H1 (cell line): Measurements from ENCODE around the gene GFY. TPM values are rescaled to one million over a fixed set of nuclear protein-coding genes. Genes with fewer than 3 reads are reported as not detected.

Experiments used
- CTCF ChIA-PET: fragments of 300-600 bp; sonication (Branson Sonifier 250); formaldehyde crosslinking; loops from one replicate; lab custom pipeline; 2021; ENCODE audit not compliant: partially characterized antibody; lab: Charles Lee
- POLR2A ChIA-PET: fragments of 300-600 bp; sonication (Branson Sonifier 250); formaldehyde crosslinking; loops from one replicate; lab custom pipeline; 2021; ENCODE audit warnings: inconsistent platforms; ENCODE audit not compliant: partially characterized antibody; lab: Charles Lee
- DNase-seq, 2 experiments: peaks; one replicate each; pipeline versions ENCODE4 v3.0.0 to v3.0.0-alpha.2; 2010 to 2022; ENCODE audit warnings: low spot score in 2 of 2, low read depth in 1 of 2, mixed read lengths in 1 of 2
- FAIRE-seq: peaks from 2 replicates; lab custom pipeline; 2011; peaks lifted over from hg19 to GRCh38; lab: Jason Lieb, UNC
- H2AFZ ChIP-seq: 2 replicates; pipeline ENCODE4 v1.8.1; 2012; ENCODE audit warnings: low read length, inconsistent platforms
- H2AK5ac ChIP-seq: 2 replicates; pipeline ENCODE4 v1.6.1; 2013; ENCODE audit warnings: low read depth, low read length
- H2BK120ac ChIP-seq: replicated peaks from 2 replicates; pipeline ENCODE3; 2013; ENCODE audit warnings: low read depth, low read length, inconsistent platforms
- H2BK12ac ChIP-seq: 2 replicates; pipeline ENCODE4 v1.6.1; 2013; ENCODE audit warnings: low read depth, low read length
- H2BK15ac ChIP-seq: 2 replicates; pipeline ENCODE4 v1.6.1; 2013; ENCODE audit warnings: low read length
- H2BK20ac ChIP-seq: 2 replicates; pipeline ENCODE4 v1.6.1; 2013; ENCODE audit warnings: low read length
- H2BK5ac ChIP-seq: 2 replicates; pipeline ENCODE4 v1.6.1; 2013; ENCODE audit warnings: low read depth, low read length
- H3K14ac ChIP-seq: 2 replicates; pipeline ENCODE4 v1.6.1; 2013; ENCODE audit warnings: inconsistent platforms; ENCODE audit not compliant: insufficient read length
- H3K18ac ChIP-seq: 2 replicates; pipeline ENCODE4 v1.6.1; 2013; ENCODE audit warnings: low read length; ENCODE audit errors: extremely low read depth
- H3K23ac ChIP-seq: 2 replicates; pipeline ENCODE4 v1.6.1; 2013; ENCODE audit warnings: inconsistent platforms; ENCODE audit not compliant: insufficient read length
- H3K23me2 ChIP-seq: 2 replicates; pipeline ENCODE4 v1.6.1; 2013; ENCODE audit warnings: low read depth, low read length
- H3K27ac ChIP-seq: 2 replicates; pipeline ENCODE4 v1.6.1; 2011; ENCODE audit warnings: low read depth, low read length, inconsistent platforms
- H3K27me3 ChIP-seq, 4 experiments: replicated peaks in 1 of 4; 1 replicate in 1 of 4; 2 replicates in 3 of 4; pipeline versions ENCODE4 v1.6.1 to v1.8.1; 2011 to 2013; ENCODE audit warnings: low read length in 3 of 4, mild to moderate bottlenecking in 3 of 4, inconsistent platforms in 2 of 4, mixed read lengths in 2 of 4, moderate library complexity in 1 of 4; ENCODE audit not compliant: control insufficient read depth in 3 of 4, insufficient read depth in 3 of 4; ENCODE audit errors: extremely low read depth in 1 of 4
- H3K36me3 ChIP-seq, 4 experiments: 2 replicates each; pipeline versions ENCODE4 v1.6.1 to v1.8.1; 2011 to 2013; ENCODE audit warnings: mild to moderate bottlenecking in 4 of 4, low read length in 3 of 4, moderate library complexity in 2 of 4, control low read depth in 1 of 4, inconsistent platforms in 1 of 4; ENCODE audit not compliant: insufficient read depth in 4 of 4, control insufficient read depth in 2 of 4
- H3K4ac ChIP-seq: replicated peaks from 2 replicates; pipeline ENCODE3; 2013; ENCODE audit warnings: low read length, low read depth, mixed read lengths, inconsistent platforms; ENCODE audit not compliant: insufficient read length
- H3K4me1 ChIP-seq, 4 experiments: replicated peaks in 1 of 4; 1 replicate in 1 of 4; 2 replicates in 3 of 4; pipeline versions ENCODE4 v1.6.1 to v1.8.1; 2011 to 2013; ENCODE audit warnings: low read length in 3 of 4, inconsistent platforms in 2 of 4, mixed read lengths in 1 of 4; ENCODE audit not compliant: insufficient read depth in 4 of 4, control insufficient read depth in 3 of 4
- H3K4me2 ChIP-seq, 2 experiments: 2 replicates each; pipeline versions ENCODE4 v1.6.1 to v1.8.1; 2011 to 2013; ENCODE audit warnings: low read depth in 2 of 2, low read length in 2 of 2, control low read depth in 1 of 2, inconsistent platforms in 1 of 2, mild to moderate bottlenecking in 1 of 2; ENCODE audit not compliant: insufficient read depth in 1 of 2
- H3K4me3 ChIP-seq, 4 experiments: fragments of 200-600, 300-600 bp in 1 of 4; sonication (generic), shearing (Covaris generic), sonication (Bioruptor Twin) in 1 of 4; 2 replicates each; pipeline versions ENCODE4 v1.5.1 to v1.8.1; 2011 to 2016; ENCODE audit warnings: low read length in 4 of 4, low read depth in 3 of 4, control low read depth in 2 of 4, inconsistent platforms in 2 of 4, mild to moderate bottlenecking in 2 of 4, mixed read lengths in 1 of 4, moderate library complexity in 1 of 4; ENCODE audit not compliant: insufficient read depth in 2 of 4; ENCODE audit errors: extremely low read depth in 1 of 4
- H3K56ac ChIP-seq: replicated peaks from 2 replicates; pipeline ENCODE3; 2013; ENCODE audit warnings: low read depth, mild to moderate bottlenecking, mixed read lengths, low read length, inconsistent platforms; ENCODE audit not compliant: insufficient read length
- H3K79me1 ChIP-seq: 2 replicates; pipeline ENCODE4 v1.6.1; 2013; ENCODE audit warnings: low read depth, low read length, control low read depth
- H3K79me2 ChIP-seq, 2 experiments: 2 replicates each; pipeline versions ENCODE4 v1.6.1 to v1.8.1; 2012 to 2013; ENCODE audit warnings: low read length in 2 of 2, mild to moderate bottlenecking in 2 of 2, inconsistent platforms in 1 of 2; ENCODE audit not compliant: insufficient read depth in 2 of 2, control insufficient read depth in 1 of 2
- H3K9ac ChIP-seq, 4 experiments: replicated peaks in 1 of 4; 1 replicate in 1 of 4; 2 replicates in 3 of 4; pipeline versions ENCODE4 v1.6.1 to v1.8.1; 2011 to 2013; ENCODE audit warnings: low read depth in 3 of 4, low read length in 3 of 4, control low read depth in 2 of 4, mild to moderate bottlenecking in 2 of 4, moderate library complexity in 2 of 4, inconsistent platforms in 1 of 4; ENCODE audit errors: extremely low read depth in 1 of 4
- H3K9me3 ChIP-seq, 2 experiments: 2 replicates each; pipeline versions ENCODE4 v1.6.1 to v1.8.1; 2012 to 2013; ENCODE audit warnings: mild to moderate bottlenecking in 2 of 2, moderate library complexity in 2 of 2, control low read depth in 1 of 2, inconsistent platforms in 1 of 2, low read depth in 1 of 2, low read length in 1 of 2, mixed read lengths in 1 of 2; ENCODE audit not compliant: insufficient read depth in 2 of 2
- H4K20me1 ChIP-seq, 2 experiments: replicated peaks in 1 of 2; 2 replicates each; pipeline versions ENCODE3 to v1.8.1; 2011 to 2013; ENCODE audit warnings: inconsistent platforms in 2 of 2, low read length in 2 of 2, mild to moderate bottlenecking in 1 of 2; ENCODE audit not compliant: insufficient read depth in 2 of 2, control insufficient read depth in 1 of 2
- H4K5ac ChIP-seq: 2 replicates; pipeline ENCODE4 v1.6.1; 2013; ENCODE audit warnings: low read length, low read depth, mixed read lengths, inconsistent platforms; ENCODE audit not compliant: insufficient read length
- H4K8ac ChIP-seq: 2 replicates; pipeline ENCODE4 v1.8.0; 2013; ENCODE audit warnings: mild to moderate bottlenecking, moderate library complexity, low read length, inconsistent platforms; ENCODE audit not compliant: insufficient read depth; ENCODE audit errors: extremely low read depth
- H4K91ac ChIP-seq: replicated peaks from 2 replicates; pipeline ENCODE3; 2013; ENCODE audit warnings: low read length, mixed read lengths, inconsistent platforms; ENCODE audit not compliant: insufficient read length
- TEAD4 ChIP-seq: IDR thresholded peaks from 2 replicates; pipeline ENCODE4 v1.6.1; 2012; ENCODE audit warnings: low read depth, low read length, inconsistent platforms, mixed read lengths
- WGBS, 2 experiments: shearing (Covaris generic) in 1 of 2; methylation state at CpG; one replicate each; pipeline versions ENCODE4 v1.1.6 to v1.1.7; 2013 to 2015; ENCODE audit warnings: low lambda C conversion rate in 2 of 2, mixed read lengths in 2 of 2, inconsistent platforms in 1 of 2, low coverage in 1 of 2, missing lambda C conversion rate in 1 of 2; ENCODE audit not compliant: insufficient replicate concordance in 2 of 2, insufficient coverage in 1 of 2, insufficient read length in 1 of 2; ENCODE audit errors: extremely low coverage in 1 of 2, missing lambda C conversion rate in 1 of 2; 5-methylcytosine and 5-hydroxymethylcytosine counted together
- polyA plus RNA-seq, 7 experiments: library from polyadenylated mRNA; depleted of rRNA in 3 of 7; stranded (reverse) in 5 of 7; unstranded in 2 of 7; fragments of >200 nt in 5 of 7; fragments of 200-250 nt in 2 of 7; gene quantifications; 1 replicate in 5 of 7; 2 replicates in 1 of 7; 4 replicates in 1 of 7; pipeline versions ENCODE4 v1.2.1 to v1.2.3, GENCODE V29; 2011 to 2013; ENCODE audit warnings: missing spikeins in 2 of 7, mixed read lengths in 2 of 7
- total RNA-seq: library from RNA; stranded (reverse); fragmentation: NEBNext Ultra II Directional; extraction: Animal tissue kit (Norgen Biotek cat#: 25700); gene quantifications from 2 replicates; pipeline ENCODE4 v1.2.1, GENCODE V29; 2021
- TF ChIP-seq, protein P1 (sequence below): IDR thresholded peaks from 2 replicates; pipeline ENCODE4 v1.6.1; 2012; ENCODE audit warnings: inconsistent platforms
- TF ChIP-seq, protein P2 (sequence below): IDR thresholded peaks from 2 replicates; pipeline ENCODE4 v1.6.1; 2011; ENCODE audit warnings: low read depth, mild to moderate bottlenecking, low read length; ENCODE audit not compliant: insufficient read depth

The GFY gene
- total and polyA plus RNA-seq, 2 of the 8 experiments (the other 6 are each of a cell fraction or from before 2014, with no cell fraction given), result 0.68 to 0.93 TPM

DNA sequence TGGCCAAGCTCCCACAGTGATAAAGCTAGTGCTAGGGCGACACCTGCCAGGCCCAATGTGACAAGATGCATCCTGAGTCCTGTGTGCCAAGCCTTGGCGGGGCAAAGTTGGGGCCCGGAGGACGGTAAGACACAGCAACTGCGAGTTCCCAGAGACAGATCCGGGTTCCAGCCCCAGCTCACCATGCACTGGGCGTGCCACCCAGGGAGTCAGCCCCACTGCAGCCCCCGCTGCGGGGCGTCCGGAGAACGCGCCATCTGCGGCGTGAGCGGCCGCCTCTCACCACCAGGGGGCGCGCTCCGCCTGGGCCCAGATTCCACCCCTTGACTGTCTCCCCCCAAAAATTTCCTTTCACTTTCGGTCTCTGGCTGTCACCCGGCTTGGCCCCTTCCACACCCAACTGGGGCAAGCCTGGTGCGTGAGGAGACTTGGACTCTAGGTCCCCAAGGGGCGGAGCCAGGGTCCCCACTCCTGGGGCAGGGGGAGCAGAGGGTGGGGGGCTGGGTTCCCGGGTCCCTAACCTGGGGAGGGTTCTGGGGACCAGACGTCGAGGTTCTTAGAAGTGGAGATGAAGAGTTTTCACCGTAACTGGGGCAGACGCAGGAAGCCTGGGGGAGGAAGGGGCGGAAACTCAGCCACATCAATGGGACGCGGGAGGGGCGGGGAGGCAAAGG is 48.8 kb downstream of the GFY start, which contains the start of gene FLT3LG:
TSS of gene FLT3LG (plus strand) at position 348 of the 674 bp plus-strand sequence. CDS start 425 bp downstream, outside the sequence.
- CTCF ChIA-PET, result interaction anchor here (0.7 to 3.5 kb wide), 13 partner anchors 8 to 165 kb away, joined by 3 to 28 read pairs (median 6); partner anchors contain the start of gene ALDH16A1
- 12% methylated on average over 21 of the region's 33 CpGs; no CpG with 5 or more reads in 1 of the 2 experiments for whole genome bisulfite sequencing, 2 experiments
- no peak for FAIRE-seq
- TF ChIP-seq, protein P1, sequence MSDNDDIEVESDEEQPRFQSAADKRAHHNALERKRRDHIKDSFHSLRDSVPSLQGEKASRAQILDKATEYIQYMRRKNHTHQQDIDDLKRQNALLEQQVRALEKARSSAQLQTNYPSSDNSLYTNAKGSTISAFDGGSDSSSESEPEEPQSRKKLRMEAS, result peak; percentile 60; the same call in 1 of the 2 replicates
- peak; percentile 73 for TF ChIP-seq TEAD4
- TF ChIP-seq, protein P2, sequence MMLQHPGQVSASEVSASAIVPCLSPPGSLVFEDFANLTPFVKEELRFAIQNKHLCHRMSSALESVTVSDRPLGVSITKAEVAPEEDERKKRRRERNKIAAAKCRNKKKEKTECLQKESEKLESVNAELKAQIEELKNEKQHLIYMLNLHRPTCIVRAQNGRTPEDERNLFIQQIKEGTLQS, result no peak

More for the DNA sequence above, 48.8 kb downstream of the GFY start, which contains the start of gene FLT3LG:
- Histone ChIP-seq H2BK120ac (no peak within 1 kb of the TSS), H3K79me2 (no peaks in the 10 kb centered on the region), H4K8ac (no peak within 1 kb of the TSS; the same call in 1 of the 2 replicates), H3K9me3 (no peaks in the 10 kb centered on the region; a peak in 1 of 4 replicates), H3K4ac (no peak within 1 kb of the TSS), H2AFZ (no peak within 1 kb of the TSS), H2BK15ac (peak within 1 kb of the TSS; percentile 81; the same call in 1 of the 2 replicates), H3K4me3 (peak within 1 kb of the TSS in 2 of 4 experiments; percentile 10 to 58; a peak in 3 of 8 replicates), H3K27me3 (peaks cover 0 to 5% (median 0%) of the 10 kb centered on the region in 4 experiments; a peak in 4 of 7 replicates), H3K56ac (no peak within 1 kb of the TSS), H3K4me2 (peak within 1 kb of the TSS; percentile 9 to 48), H3K4me1 (peaks cover 0 to 5% (median under 1%) of the 10 kb centered on the region in 4 experiments; a peak in 3 of 7 replicates), H2AK5ac (0 out of 2 replicates have a peak within 1 kb of the TSS, but pooled peaks have one; percentile 53), H2BK20ac (no peak within 1 kb of the TSS), H3K14ac (no peak within 1 kb of the TSS), H3K9ac (no peak within 1 kb of the TSS), H3K18ac (peak within 1 kb of the TSS; percentile 83), H4K91ac (no peak within 1 kb of the TSS), H4K20me1 (no peaks in the 10 kb centered on the region), H3K23ac (no peak within 1 kb of the TSS), H3K27ac (no peak within 1 kb of the TSS), H3K79me1 (no peaks in the 10 kb centered on the region), H2BK5ac (no peak within 1 kb of the TSS; the same call in 1 of the 2 replicates), H3K23me2 (no peaks in the 10 kb centered on the region; the same call in 1 of the 2 replicates), H2BK12ac (peak within 1 kb of the TSS; percentile 50; the same call in 1 of the 2 replicates), H4K5ac (no peak within 1 kb of the TSS), H3K36me3 (peaks cover 0 to 2% (median 0%) of the 10 kb centered on the region in 4 experiments; a peak in 2 of 8 replicates)
- POLR2A ChIA-PET, result interaction anchor here (0.6 to 6.8 kb wide), 8 partner anchors 11 to 918 kb away, joined by 4 to 50 read pairs (median 6); partner anchors contain the start of genes ALDH16A1, PIH1D1 and RPS11
- DNase-seq, result peak in 1 of 2 experiments; percentile 90
